B cell (primary cell): ENCODE results near the gene GCFC2.

Source experiments
- CTCF ChIP-seq: fragments of 200-600 bp; IDR thresholded peaks from one replicate; pipeline ENCODE4 v1.8.0; 2022; ENCODE audit warnings: antibody characterized with exemption, mild to moderate bottlenecking
- EZH2 ChIP-seq: IDR thresholded peaks from 2 replicates; pipeline ENCODE4 v1.6.1; 2012; ENCODE audit warnings: borderline replicate concordance, low read depth, mild to moderate bottlenecking, moderate library complexity, low read length; ENCODE audit not compliant: insufficient read depth, poor library complexity, severe bottlenecking

GRCh38 chr2:75710577-75711253 is at the start of gene GCFC2:
- TF ChIP-seq CTCF: peak; percentile 51
- no peak for TF ChIP-seq EZH2
